ENCODE data around the gene DIP2B. TPM values are rescaled to one million over a fixed set of nuclear protein-coding genes. Genes with fewer than 3 reads are reported as not detected.
"Not testable (repeated sequence)": the region's sequence is repeated elsewhere in the genome, so short reads cannot be mapped to it uniquely, and the experiment has no call there.

DIP2B gene
- total RNA-seq, 6 donors from 2014 or later: 26.1 to 54.5 (median 29.4) TPM

- H3K36me3 ChIP-seq: peaks cover 0 to 10% (median 0%) of the 10 kb centered on the region in 4 donors
- H3K9me3 ChIP-seq: no peaks in the 10 kb centered on the region
- no peak overlapping the region for H3K4me3 ChIP-seq
- no peak for ATAC-seq (ENCODE audit: low FRiP score in 2 of 2)
- H3K27me3 ChIP-seq: no peaks in the 10 kb centered on the region
- WGBS, 2 donors: 94% methylated on average over 4 of the region's 4 CpGs
- DNase-seq: no peak
- TF ChIP-seq POLR2AphosphoS5 (IDR thresholded peaks at IDR 0.05) (no peak), EP300 (IDR thresholded peaks at IDR 0.05) (no peak), POLR2A (IDR thresholded peaks at IDR 0.05) (no peak)
- TF ChIP-seq, protein P1, sequence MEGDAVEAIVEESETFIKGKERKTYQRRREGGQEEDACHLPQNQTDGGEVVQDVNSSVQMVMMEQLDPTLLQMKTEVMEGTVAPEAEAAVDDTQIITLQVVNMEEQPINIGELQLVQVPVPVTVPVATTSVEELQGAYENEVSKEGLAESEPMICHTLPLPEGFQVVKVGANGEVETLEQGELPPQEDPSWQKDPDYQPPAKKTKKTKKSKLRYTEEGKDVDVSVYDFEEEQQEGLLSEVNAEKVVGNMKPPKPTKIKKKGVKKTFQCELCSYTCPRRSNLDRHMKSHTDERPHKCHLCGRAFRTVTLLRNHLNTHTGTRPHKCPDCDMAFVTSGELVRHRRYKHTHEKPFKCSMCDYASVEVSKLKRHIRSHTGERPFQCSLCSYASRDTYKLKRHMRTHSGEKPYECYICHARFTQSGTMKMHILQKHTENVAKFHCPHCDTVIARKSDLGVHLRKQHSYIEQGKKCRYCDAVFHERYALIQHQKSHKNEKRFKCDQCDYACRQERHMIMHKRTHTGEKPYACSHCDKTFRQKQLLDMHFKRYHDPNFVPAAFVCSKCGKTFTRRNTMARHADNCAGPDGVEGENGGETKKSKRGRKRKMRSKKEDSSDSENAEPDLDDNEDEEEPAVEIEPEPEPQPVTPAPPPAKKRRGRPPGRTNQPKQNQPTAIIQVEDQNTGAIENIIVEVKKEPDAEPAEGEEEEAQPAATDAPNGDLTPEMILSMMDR (IDR thresholded peaks at IDR 0.05): no peak
- no peak overlapping the region for H3K27ac ChIP-seq
- no peaks in the 10 kb centered on the region for H3K4me1 ChIP-seq
Measured at GRCh38 chr12:50482571-50482970, 22.2 kb upstream of the DIP2B start.

DNA sequence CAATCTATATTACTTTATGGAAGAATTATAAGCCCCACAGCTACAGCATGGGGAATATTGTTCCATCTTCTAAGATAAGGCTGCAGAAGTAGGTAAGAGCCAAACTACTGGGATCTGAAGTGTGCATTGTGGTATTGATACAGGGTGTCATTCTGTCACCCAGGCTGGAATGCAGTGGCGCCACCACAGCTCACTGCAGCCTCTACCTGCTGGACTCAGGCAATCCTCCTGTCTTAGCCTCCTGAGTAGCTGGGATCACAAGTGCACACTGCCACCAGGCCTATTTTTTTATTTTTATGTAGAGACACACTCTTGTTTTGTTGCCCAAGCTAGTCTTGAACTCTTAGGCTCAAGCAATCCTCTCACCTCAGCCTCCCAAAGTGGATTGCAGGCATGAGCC lies 21.3 kb upstream of the DIP2B start:
- Histone ChIP-seq H3K27ac (no peak overlapping the region), H3K36me3 (peaks cover 0 to 2% (median 0%) of the 10 kb centered on the region in 4 donors), H3K4me3 (no peak overlapping the region), H3K9me3 (no peaks in the 10 kb centered on the region), H3K27me3 (no peaks in the 10 kb centered on the region), H3K4me1 (no peaks in the 10 kb centered on the region)
- TF ChIP-seq POLR2A (IDR thresholded peaks at IDR 0.05): no peak
- TF ChIP-seq POLR2AphosphoS5 (IDR thresholded peaks at IDR 0.05): no peak
- TF ChIP-seq EP300 (IDR thresholded peaks at IDR 0.05): no peak
- TF ChIP-seq, protein P1 (IDR thresholded peaks at IDR 0.05): no peak
- 100% methylated on average over 1 of the region's 1 CpG for WGBS, 2 donors
- ATAC-seq (ENCODE audit: low FRiP score in 2 of 2): no peak
- no peak for DNase-seq

DNA sequence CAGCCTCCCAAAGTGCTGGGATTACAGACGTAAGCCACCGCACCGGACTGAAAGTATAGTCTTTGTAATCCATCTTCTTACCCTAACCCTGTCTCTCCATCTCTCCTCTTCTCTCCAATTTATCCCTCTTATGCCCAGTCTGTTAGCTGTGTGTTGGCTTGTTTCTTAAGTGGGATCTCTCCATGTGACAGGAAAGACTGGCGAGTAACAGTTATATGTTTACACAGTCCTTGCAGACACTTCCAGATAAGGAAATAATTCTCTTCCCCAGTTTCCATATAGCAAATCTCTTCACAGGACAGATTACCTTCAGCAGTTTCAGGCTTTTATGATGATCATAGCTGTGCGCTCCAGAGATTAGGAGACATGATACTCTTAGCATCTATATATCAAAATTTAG lies 16.0 kb upstream of the DIP2B start:
- Histone ChIP-seq H3K27me3 (no peaks in the 10 kb centered on the region), H3K9me3 (peaks cover 0 to 13% (median 12%) of the 10 kb centered on the region in 4 donors), H3K27ac (no peak overlapping the region), H3K36me3 (no peaks in the 10 kb centered on the region), H3K4me3 (no peak overlapping the region), H3K4me1 (no peaks in the 10 kb centered on the region)
- ATAC-seq (ENCODE audit: low FRiP score in 2 of 2) (no peak), DNase-seq (no peak)
- TF ChIP-seq EP300 (IDR thresholded peaks at IDR 0.05) (no peak), POLR2A (IDR thresholded peaks at IDR 0.05) (no peak), POLR2AphosphoS5 (IDR thresholded peaks at IDR 0.05) (no peak)
- TF ChIP-seq, protein P1 (IDR thresholded peaks at IDR 0.05): no peak
- 83 to 84% methylated on average over 5 of the region's 5 CpGs for WGBS, 2 donors

GRCh38 chr12:50498119-50498518 lies 6.7 kb upstream of the DIP2B start:
- not testable (repeated sequence) for H3K4me1 ChIP-seq; H3K27me3 ChIP-seq; H3K4me3 ChIP-seq; H3K36me3 ChIP-seq; ATAC-seq (ENCODE audit: low FRiP score in 2 of 2); H3K27ac ChIP-seq
- peaks cover 11 to 33% (median 29%) of the 10 kb centered on the region in 4 donors for H3K9me3 ChIP-seq
- peak in 1 of 2 donors; percentile 61 for DNase-seq
- 95 to 98% methylated on average over 11 of the region's 11 CpGs for WGBS, 2 donors

- Histone ChIP-seq H3K9me3 (no peaks in the 10 kb centered on the region), H3K36me3 (no peaks in the 10 kb centered on the region), H3K4me1 (peaks cover 41 to 55% (median 48%) of the 10 kb centered on the region in 4 donors), H3K27ac (peak overlapping the region; percentile 92 to 99 (median 95)), H3K4me3 (peak overlapping the region; percentile 72 to 95 (median 88)), H3K27me3 (no peaks in the 10 kb centered on the region)
- TF ChIP-seq POLR2A (IDR thresholded peaks at IDR 0.05) (no peak), EP300 (IDR thresholded peaks at IDR 0.05) (no peak), POLR2AphosphoS5 (IDR thresholded peaks at IDR 0.05) (no peak)
- TF ChIP-seq, protein P1 (IDR thresholded peaks at IDR 0.05): no peak
- DNase-seq (peak in 1 of 2 donors; percentile 58), ATAC-seq (ENCODE audit: low FRiP score in 2 of 2) (peak; percentile 30 to 53)
- 1 to 2% methylated on average over 11 of the region's 11 CpGs for WGBS, 2 donors
Measured at GRCh38 chr12:50505675-50506530, 1.1 kb downstream of the DIP2B start.

Data from upper lobe of left lung (tissue), 6 donors.